H9 (cell line): ENCODE results near the gene IP6K3. TPM values are rescaled to one million over a fixed set of nuclear protein-coding genes. Genes with fewer than 3 reads are reported as not detected.

Experiments
- DNase-seq: peaks from one replicate; pipeline ENCODE4 v3.0.0-alpha.2; 2017
- H2AFZ ChIP-seq: one replicate; pipeline ENCODE4 v1.6.1; 2013; ENCODE audit warnings: mild to moderate bottlenecking, low read length, control low read depth, moderate library complexity
- H2AK5ac ChIP-seq: 2 replicates; pipeline ENCODE4 v1.6.1; 2013; ENCODE audit warnings: low read length, control low read depth, mixed read lengths; ENCODE audit not compliant: insufficient read length
- H2BK120ac ChIP-seq: one replicate; pipeline ENCODE4 v1.6.1; 2013; ENCODE audit warnings: low read depth, mild to moderate bottlenecking, low read length, control low read depth, inconsistent platforms; ENCODE audit not compliant: poor library complexity, severe bottlenecking
- H2BK12ac ChIP-seq: 2 replicates; pipeline ENCODE4 v1.6.1; 2013; ENCODE audit warnings: low read length, control low read depth, mixed read lengths, low read depth; ENCODE audit not compliant: insufficient read length
- H2BK15ac ChIP-seq: 2 replicates; pipeline ENCODE4 v1.6.1; 2013; ENCODE audit warnings: low read depth, low read length, control low read depth
- H2BK20ac ChIP-seq: one replicate; pipeline ENCODE4 v1.6.1; 2013; ENCODE audit warnings: low read depth, mild to moderate bottlenecking, low read length, control low read depth, inconsistent platforms; ENCODE audit not compliant: poor library complexity, severe bottlenecking
- H2BK5ac ChIP-seq: 2 replicates; pipeline ENCODE4 v1.6.1; 2013; ENCODE audit warnings: low read length, control low read depth, mixed read lengths; ENCODE audit not compliant: insufficient read length
- H3K14ac ChIP-seq: 2 replicates; pipeline ENCODE4 v1.6.1; 2013; ENCODE audit warnings: low read length, control low read depth; ENCODE audit not compliant: insufficient read depth
- H3K18ac ChIP-seq: 2 replicates; pipeline ENCODE4 v1.6.1; 2013; ENCODE audit warnings: low read depth, mild to moderate bottlenecking, mixed read lengths, low read length, control low read depth; ENCODE audit not compliant: insufficient read length
- H3K23ac ChIP-seq: 2 replicates; pipeline ENCODE4 v1.6.1; 2013; ENCODE audit warnings: low read length, control low read depth, mixed read lengths, low read depth; ENCODE audit not compliant: insufficient read length
- H3K23me2 ChIP-seq: 2 replicates; pipeline ENCODE4 v1.6.1; 2013; ENCODE audit warnings: low read depth, mild to moderate bottlenecking, mixed read lengths, low read length, control low read depth; ENCODE audit not compliant: insufficient read length, poor library complexity, severe bottlenecking
- H3K27ac ChIP-seq: 2 replicates; pipeline ENCODE4 v1.5.1; 2013; ENCODE audit warnings: low read length, control low read depth, mixed read lengths, low read depth; ENCODE audit not compliant: insufficient read length
- H3K27me3 ChIP-seq: 2 replicates; pipeline ENCODE4 v1.6.1; 2013; ENCODE audit warnings: low read length, control low read depth, inconsistent platforms; ENCODE audit not compliant: insufficient read depth
- H3K4ac ChIP-seq: 2 replicates; pipeline ENCODE4 v1.6.1; 2013; ENCODE audit warnings: low read depth, mild to moderate bottlenecking, control low read depth, inconsistent platforms, low read length, moderate library complexity
- H3K4me1 ChIP-seq: 2 replicates; pipeline ENCODE4 v1.6.1; 2013; ENCODE audit warnings: low read length, control low read depth, inconsistent platforms; ENCODE audit not compliant: insufficient read depth
- H3K4me2 ChIP-seq: 2 replicates; pipeline ENCODE4 v1.6.1; 2013; ENCODE audit warnings: low read length, control low read depth, mixed read lengths; ENCODE audit not compliant: insufficient read length, insufficient read depth
- H3K56ac ChIP-seq: 2 replicates; pipeline ENCODE4 v1.6.1; 2013; ENCODE audit warnings: low read depth, mild to moderate bottlenecking, mixed read lengths, low read length, control low read depth; ENCODE audit not compliant: insufficient read length
- H3K79me1 ChIP-seq: 2 replicates; pipeline ENCODE4 v1.6.1; 2013; ENCODE audit warnings: low read depth, mild to moderate bottlenecking, moderate library complexity, low read length, control low read depth, inconsistent platforms; ENCODE audit not compliant: insufficient read depth, poor library complexity, severe bottlenecking
- H3K79me2 ChIP-seq: 2 replicates; pipeline ENCODE4 v1.6.1; 2013; ENCODE audit warnings: low read length, control low read depth, inconsistent platforms; ENCODE audit not compliant: insufficient read depth
- H3K9ac ChIP-seq: 2 replicates; pipeline ENCODE4 v1.6.1; 2013; ENCODE audit warnings: low read length, control low read depth, mixed read lengths; ENCODE audit not compliant: insufficient read length; ENCODE audit errors: extremely low read depth
- H3K9me3 ChIP-seq: one replicate; pipeline ENCODE4 v1.6.1; 2013; ENCODE audit warnings: low read depth, low read length, inconsistent platforms; ENCODE audit not compliant: control insufficient read depth
- H3T11ph ChIP-seq: one replicate; pipeline ENCODE4 v1.6.1; 2013; ENCODE audit warnings: mild to moderate bottlenecking, low read length, control low read depth, inconsistent platforms
- H4K20me1 ChIP-seq: one replicate; pipeline ENCODE4 v1.6.1; 2013; ENCODE audit not compliant: control insufficient read depth, insufficient read length, insufficient read depth
- H4K5ac ChIP-seq: 2 replicates; pipeline ENCODE4 v1.6.1; 2013; ENCODE audit warnings: low read depth, mild to moderate bottlenecking, mixed read lengths, low read length, control low read depth; ENCODE audit not compliant: insufficient read length
- H4K8ac ChIP-seq: replicated peaks from 2 replicates; pipeline ENCODE4 v1.6.1; 2013; ENCODE audit warnings: low read length, control low read depth, mixed read lengths, low read depth; ENCODE audit not compliant: insufficient read length
- H4K91ac ChIP-seq: 2 replicates; pipeline ENCODE4 v1.6.1; 2013; ENCODE audit warnings: low read depth, mild to moderate bottlenecking, moderate library complexity, mixed read lengths, low read length, control low read depth; ENCODE audit not compliant: insufficient read length
- H3K27ac Mint-ChIP-seq, 3 experiments: 2 replicates in 2 of 3; 3 replicates in 1 of 3; pipeline ENCODE4 v1.8.0; 2020 to 2021; ENCODE audit warnings: mixed read lengths in 3 of 3, mild to moderate bottlenecking in 1 of 3, moderate library complexity in 1 of 3
- H3K27me3 Mint-ChIP-seq: 2 replicates; pipeline ENCODE4 v1.8.0; 2021; ENCODE audit warnings: low read depth, mild to moderate bottlenecking, moderate library complexity, mixed read lengths
- H3K36me3 Mint-ChIP-seq, 3 experiments: 2 replicates in 2 of 3; 3 replicates in 1 of 3; pipeline ENCODE4 v1.8.0; 2020 to 2021; ENCODE audit warnings: low read depth in 3 of 3, mixed read lengths in 3 of 3; ENCODE audit not compliant: insufficient read depth in 1 of 3
- H3K4me1 Mint-ChIP-seq, 2 experiments: 2 replicates each; pipeline ENCODE4 v1.8.0; 2020; ENCODE audit warnings: mixed read lengths in 2 of 2
- H3K4me3 Mint-ChIP-seq, 2 experiments: 2 replicates in 1 of 2; 3 replicates in 1 of 2; pipeline ENCODE4 v1.8.0; 2020 to 2021; ENCODE audit warnings: mild to moderate bottlenecking in 2 of 2, mixed read lengths in 2 of 2, moderate library complexity in 1 of 2
- H3K9me3 Mint-ChIP-seq, 2 experiments: 2 replicates in 1 of 2; 3 replicates in 1 of 2; pipeline ENCODE4 v1.8.0; 2020; ENCODE audit warnings: mild to moderate bottlenecking in 2 of 2, mixed read lengths in 2 of 2, moderate library complexity in 1 of 2
- WGBS: extraction: QIAGEN DNeasy Blood & Tissue Kit; methylation state at CpG from one replicate; pipeline ENCODE4 v1.1.7; 2013; ENCODE audit warnings: missing lambda C conversion rate, low lambda C conversion rate, mixed read lengths; ENCODE audit not compliant: insufficient read length; ENCODE audit errors: extremely low coverage; 5-methylcytosine and 5-hydroxymethylcytosine counted together
- total RNA-seq: library from RNA; stranded (reverse); gene quantifications from 2 replicates; pipeline ENCODE4 v1.2.1, GENCODE V29; 2021
- TF ChIP-seq, protein P1 (sequence below): fragments of 200-600 bp; sonication (generic); conservative IDR thresholded peaks from 3 replicates; pipeline ENCODE4 v1.8.0; 2021; ENCODE audit warnings: antibody characterized with exemption, mild to moderate bottlenecking

Gene IP6K3
- total RNA-seq, 1 experiment from 2014 or later = 0.46 TPM

DNA sequence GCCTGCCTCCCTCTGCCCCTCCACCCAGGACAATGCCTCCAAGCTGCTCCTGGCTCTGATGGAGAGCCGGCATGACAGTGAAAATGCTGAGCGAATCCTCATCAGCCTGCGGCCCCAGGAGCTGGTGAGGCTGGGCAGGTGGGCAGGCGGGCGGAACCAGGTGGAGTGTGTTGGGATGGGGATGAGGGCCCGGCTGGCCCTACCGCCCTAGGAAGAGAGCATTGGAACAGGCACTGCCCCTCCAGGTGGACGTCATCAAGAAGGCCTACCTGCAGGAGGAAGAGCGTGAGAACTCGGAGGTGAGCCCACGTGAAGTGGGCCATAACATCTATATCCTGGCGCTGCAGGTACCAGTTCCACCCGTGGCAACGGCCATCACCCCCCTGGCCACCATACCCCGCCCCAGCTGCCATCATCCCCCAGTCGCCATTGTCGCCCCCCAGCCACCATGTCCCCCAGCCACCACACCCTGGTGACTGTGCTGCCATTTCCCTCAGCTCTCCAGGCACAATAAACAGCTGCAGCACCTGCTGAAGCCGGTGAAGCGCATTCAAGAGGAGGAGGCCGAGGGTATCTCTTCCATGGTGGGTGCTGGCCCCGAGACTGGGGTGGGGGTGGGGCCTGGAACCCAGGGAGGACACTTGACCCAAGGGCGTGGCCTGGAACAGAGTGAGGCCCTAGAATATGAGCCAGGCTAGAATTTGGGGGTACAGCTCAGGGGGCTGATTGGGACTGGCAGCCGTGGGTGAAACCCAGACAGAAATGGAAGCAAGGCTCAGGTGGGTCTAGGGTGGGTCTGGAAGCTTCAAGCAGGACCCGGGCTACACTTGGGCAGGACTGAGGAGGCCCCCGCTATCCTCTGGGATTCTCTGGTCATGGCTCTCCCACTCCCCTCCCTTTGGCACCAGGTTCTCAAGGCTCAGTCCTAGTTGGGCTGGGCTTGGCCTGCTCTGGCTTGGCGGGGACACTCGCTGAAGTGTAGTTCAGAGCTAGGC is 59.4 kb downstream of the IP6K3 start:
- no peak overlapping the region for H4K91ac ChIP-seq
- H2BK120ac ChIP-seq = no peak overlapping the region
- H3K27me3 ChIP-seq = no peaks in the 10 kb centered on the region
- no peak overlapping the region for H2AK5ac ChIP-seq
- WGBS = no CpG with 5 or more reads among the region's 27 CpGs
- H3K56ac ChIP-seq = no peak overlapping the region
- no peak overlapping the region for H2BK5ac ChIP-seq
- DNase-seq = no peak
- H3K4me2 ChIP-seq = no peak overlapping the region
- H3K14ac ChIP-seq = no peak overlapping the region
- H3K4me1 ChIP-seq = no peaks in the 10 kb centered on the region
- Mint-ChIP-seq H3K27me3 (no peaks in the 10 kb centered on the region), H3K27ac (no peak overlapping the region), H3K4me3 (no peak overlapping the region), H3K4me1 (peaks cover 4 to 7% of the 10 kb centered on the region in 2 experiments; a peak in 3 of 4 replicates), H3K9me3 (no peaks in the 10 kb centered on the region), H3K36me3 (peaks cover 34 to 89% (median 88%) of the 10 kb centered on the region in 3 experiments; a peak in 6 of 7 replicates)
- H4K5ac ChIP-seq = no peak overlapping the region
- no peaks in the 10 kb centered on the region for H3K23me2 ChIP-seq
- H3K9ac ChIP-seq = no peak overlapping the region
- no peak overlapping the region for H3T11ph ChIP-seq
- no peak overlapping the region for H3K23ac ChIP-seq
- no peaks in the 10 kb centered on the region for H3K79me1 ChIP-seq
- no peak overlapping the region for H4K8ac ChIP-seq
- no peak overlapping the region for H3K4ac ChIP-seq
- H3K79me2 ChIP-seq = no peaks in the 10 kb centered on the region
- H3K9me3 ChIP-seq = no peaks in the 10 kb centered on the region
- H3K18ac ChIP-seq = no peak overlapping the region
- H2AFZ ChIP-seq = no peak overlapping the region
- H2BK15ac ChIP-seq = no peak overlapping the region
- H3K27ac ChIP-seq = no peak overlapping the region
- H4K20me1 ChIP-seq = no peaks in the 10 kb centered on the region
- TF ChIP-seq, protein P1, sequence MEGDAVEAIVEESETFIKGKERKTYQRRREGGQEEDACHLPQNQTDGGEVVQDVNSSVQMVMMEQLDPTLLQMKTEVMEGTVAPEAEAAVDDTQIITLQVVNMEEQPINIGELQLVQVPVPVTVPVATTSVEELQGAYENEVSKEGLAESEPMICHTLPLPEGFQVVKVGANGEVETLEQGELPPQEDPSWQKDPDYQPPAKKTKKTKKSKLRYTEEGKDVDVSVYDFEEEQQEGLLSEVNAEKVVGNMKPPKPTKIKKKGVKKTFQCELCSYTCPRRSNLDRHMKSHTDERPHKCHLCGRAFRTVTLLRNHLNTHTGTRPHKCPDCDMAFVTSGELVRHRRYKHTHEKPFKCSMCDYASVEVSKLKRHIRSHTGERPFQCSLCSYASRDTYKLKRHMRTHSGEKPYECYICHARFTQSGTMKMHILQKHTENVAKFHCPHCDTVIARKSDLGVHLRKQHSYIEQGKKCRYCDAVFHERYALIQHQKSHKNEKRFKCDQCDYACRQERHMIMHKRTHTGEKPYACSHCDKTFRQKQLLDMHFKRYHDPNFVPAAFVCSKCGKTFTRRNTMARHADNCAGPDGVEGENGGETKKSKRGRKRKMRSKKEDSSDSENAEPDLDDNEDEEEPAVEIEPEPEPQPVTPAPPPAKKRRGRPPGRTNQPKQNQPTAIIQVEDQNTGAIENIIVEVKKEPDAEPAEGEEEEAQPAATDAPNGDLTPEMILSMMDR = no peak
- no peak overlapping the region for H2BK20ac ChIP-seq
- no peak overlapping the region for H2BK12ac ChIP-seq
